ENCODE results near the gene IFRD1.

DNA sequence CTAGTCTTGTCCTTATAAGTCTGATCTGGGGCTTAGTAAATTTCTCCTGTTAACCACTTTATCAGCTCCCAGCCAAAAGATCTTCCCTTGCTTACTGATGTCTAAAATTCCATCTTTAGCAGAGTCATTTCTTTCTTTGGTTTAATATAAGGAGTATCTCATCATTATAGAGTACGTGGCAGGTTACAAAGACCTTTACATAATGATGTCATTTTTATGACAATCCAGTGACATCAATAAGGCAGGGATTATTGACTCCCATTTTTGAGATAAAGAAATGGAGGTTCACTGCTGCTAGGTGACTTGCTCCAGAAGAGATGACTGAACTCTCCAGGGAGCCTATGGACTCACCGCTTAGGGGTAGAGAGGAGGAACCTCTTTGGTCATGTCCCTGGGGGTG is 8.1 kb upstream of the IFRD1 start:
- TF ChIP-seq GATA2 (IDR thresholded peaks at IDR 0.05; ENCODE audit: low read depth, low read length) (no peak), GATA3 (IDR thresholded peaks at IDR 0.05; ENCODE audit: low read depth, low read length) (no peak)
